ENCODE measurements around the gene COL20A1. TPM values are rescaled to one million over a fixed set of nuclear protein-coding genes. Genes with fewer than 3 reads are reported as not detected.

Gene COL20A1
- polyA plus RNA-seq, 2 of the 4 experiments (the other 2 are of a cell fraction) = 0.21 to 0.93 TPM

- no peak for ATAC-seq
- TF ChIP-seq ZFP36 (IDR thresholded peaks at IDR 0.05; ENCODE audit: borderline replicate concordance, partially characterized antibody) = no peak
- no peak for TF ChIP-seq PBX3 (IDR thresholded peaks at IDR 0.05)
- TF ChIP-seq RFX5 (IDR thresholded peaks at IDR 0.05) = no peak
- no peak for TF ChIP-seq MAFK (IDR thresholded peaks at IDR 0.05; ENCODE audit: partially characterized antibody)
- TF ChIP-seq KDM1A (IDR thresholded peaks at IDR 0.05; ENCODE audit: low read depth) = no peak
- TF ChIP-seq RAD21 (conservative IDR thresholded peaks at IDR 0.05 in 1 of 2, IDR thresholded peaks at IDR 0.05 in 1 of 2) = no peak
- no peak for TF ChIP-seq SMC3 (IDR thresholded peaks at IDR 0.05)
- TF ChIP-seq KDM5A (IDR thresholded peaks at IDR 0.05) = no peak
- TF ChIP-seq GATA3 (IDR thresholded peaks at IDR 0.05; ENCODE audit: borderline replicate concordance) = no peak
- Histone ChIP-seq H3K9me3 (peaks cover 14% of the 10 kb centered on the region; the same call in 2 of the 3 replicates), H3K4me2 (no peak overlapping the region), H3K4me3 (no peak overlapping the region), H3K27ac (no peak overlapping the region), H3K4me1 (peaks cover 14% of the 10 kb centered on the region; the same call in 2 of the 3 replicates)
- WGBS (ENCODE audit: missing lambda C conversion rate) = 52% methylated on average over 16 of the region's 16 CpGs
- no peak for FAIRE-seq
- CTCF ChIA-PET = interaction anchor here (7.7 to 30.4 kb wide), 2 partner anchors 12 to 73 kb away, joined by 55 to 401 read pairs; no protein-coding TSS in a partner anchor
- DNase-seq (ENCODE audit: low read depth in 1 of 2, low spot score in 1 of 2) = no peak
- POLR2A ChIA-PET = no interaction called here
These were observed 5.0 kb downstream of the COL20A1 start for GRCh38 chr20:63297796-63298572.

GRCh38 chr20:63298731-63299312 is 5.8 kb downstream of the COL20A1 start:
- POLR2A ChIA-PET = no interaction called here
- FAIRE-seq (no peak), DNase-seq (ENCODE audit: low read depth in 1 of 2, low spot score in 1 of 2) (no peak), ATAC-seq (no peak)
- peaks cover 14% of the 10 kb centered on the region; the same call in 2 of the 3 replicates for H3K9me3 ChIP-seq
- H3K4me3 ChIP-seq = no peak overlapping the region
- CTCF ChIA-PET = interaction anchor here (0.9 to 7.7 kb wide), 4 partner anchors 8 to 76 kb away, joined by 3 to 55 read pairs (median 8); no protein-coding TSS in a partner anchor
- H3K27ac ChIP-seq = no peak overlapping the region
- H3K4me2 ChIP-seq = no peak overlapping the region
- H3K4me1 ChIP-seq = peaks cover 9% of the 10 kb centered on the region; the same call in 2 of the 3 replicates
- WGBS (ENCODE audit: missing lambda C conversion rate) = 42% methylated on average over 17 of the region's 17 CpGs
- TF ChIP-seq SMC3 (IDR thresholded peaks at IDR 0.05) = no peak

GRCh38 chr20:63301671-63302070 is 8.7 kb downstream of the COL20A1 start:
- H3K9me3 ChIP-seq = peaks cover 14% of the 10 kb centered on the region; the same call in 2 of the 3 replicates
- WGBS (ENCODE audit: missing lambda C conversion rate) = 89% methylated on average over 1 of the region's 1 CpG
- FAIRE-seq (no peak), DNase-seq (ENCODE audit: low read depth in 1 of 2, low spot score in 1 of 2) (no peak), ATAC-seq (no peak)
- no peak overlapping the region for H3K4me2 ChIP-seq
- no peak overlapping the region for H3K4me3 ChIP-seq
- ChIA-PET POLR2A (no interaction called here), CTCF (interaction anchor here (0.7 to 7.7 kb wide), 3 partner anchors 8 to 36 kb away, joined by 3 to 55 read pairs (median 6); no protein-coding TSS in a partner anchor)
- H3K27ac ChIP-seq = no peak overlapping the region
- H3K4me1 ChIP-seq = no peaks in the 10 kb centered on the region
- no peak for TF ChIP-seq USF2 (IDR thresholded peaks at IDR 0.05)
- no peak for TF ChIP-seq PBX3 (IDR thresholded peaks at IDR 0.05)
- no peak for TF ChIP-seq ZSCAN20 (CRISPR knock-in tag; IDR thresholded peaks at IDR 0.05)
- no peak for TF ChIP-seq EP300 (IDR thresholded peaks at IDR 0.05)
- no peak for TF ChIP-seq KDM1A (IDR thresholded peaks at IDR 0.05; ENCODE audit: low read depth)

GRCh38 chr20:63303095-63303666 is 10.2 kb downstream of the COL20A1 start:
- no peak for TF ChIP-seq ATOH8 (CRISPR knock-in tag; IDR thresholded peaks at IDR 0.05; ENCODE audit: low read depth)
- Histone ChIP-seq H3K27ac (no peak overlapping the region), H3K9me3 (peaks cover 14% of the 10 kb centered on the region; the same call in 2 of the 3 replicates), H3K4me3 (no peak overlapping the region), H3K4me1 (no peaks in the 10 kb centered on the region), H3K4me2 (no peak overlapping the region)
- ATAC-seq = no peak
- CTCF ChIA-PET = interaction anchor here (1.4 to 1.5 kb wide), 2 partner anchors 12 to 16 kb away, joined by 4 to 6 read pairs; no protein-coding TSS in a partner anchor
- 23% methylated on average over 5 of the region's 5 CpGs for WGBS (ENCODE audit: missing lambda C conversion rate)
- no peak for DNase-seq (ENCODE audit: low read depth in 1 of 2, low spot score in 1 of 2)
- POLR2A ChIA-PET = no interaction called here
- no peak for FAIRE-seq

All from A549 (cell line).